ENCODE measurements around the gene SH3PXD2A.
"Not testable (repeated sequence)": the region's sequence is repeated elsewhere in the genome, so short reads cannot be mapped to it uniquely, and the experiment has no call there.

GRCh38 chr10:103845346-103845745 is 10.0 kb downstream of the SH3PXD2A start:
- TF ChIP-seq, protein P1, sequence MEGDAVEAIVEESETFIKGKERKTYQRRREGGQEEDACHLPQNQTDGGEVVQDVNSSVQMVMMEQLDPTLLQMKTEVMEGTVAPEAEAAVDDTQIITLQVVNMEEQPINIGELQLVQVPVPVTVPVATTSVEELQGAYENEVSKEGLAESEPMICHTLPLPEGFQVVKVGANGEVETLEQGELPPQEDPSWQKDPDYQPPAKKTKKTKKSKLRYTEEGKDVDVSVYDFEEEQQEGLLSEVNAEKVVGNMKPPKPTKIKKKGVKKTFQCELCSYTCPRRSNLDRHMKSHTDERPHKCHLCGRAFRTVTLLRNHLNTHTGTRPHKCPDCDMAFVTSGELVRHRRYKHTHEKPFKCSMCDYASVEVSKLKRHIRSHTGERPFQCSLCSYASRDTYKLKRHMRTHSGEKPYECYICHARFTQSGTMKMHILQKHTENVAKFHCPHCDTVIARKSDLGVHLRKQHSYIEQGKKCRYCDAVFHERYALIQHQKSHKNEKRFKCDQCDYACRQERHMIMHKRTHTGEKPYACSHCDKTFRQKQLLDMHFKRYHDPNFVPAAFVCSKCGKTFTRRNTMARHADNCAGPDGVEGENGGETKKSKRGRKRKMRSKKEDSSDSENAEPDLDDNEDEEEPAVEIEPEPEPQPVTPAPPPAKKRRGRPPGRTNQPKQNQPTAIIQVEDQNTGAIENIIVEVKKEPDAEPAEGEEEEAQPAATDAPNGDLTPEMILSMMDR (IDR thresholded peaks at IDR 0.05): not testable (repeated sequence)
- TF ChIP-seq POLR2A (IDR thresholded peaks at IDR 0.05): not testable (repeated sequence)
